HepG2 (cell line): Measurements from ENCODE around the gene C5orf15. TPM values are rescaled to one million over a fixed set of nuclear protein-coding genes. Genes with fewer than 3 reads are reported as not detected.

Source experiments
- AHR ChIP-seq: IDR thresholded peaks from 2 replicates; pipeline ENCODE4 v1.6.1; 2018; ENCODE audit warnings: missing genetic modification reagents, missing compliant biosample characterization
- BRD4 ChIP-seq: sonication (generic); formaldehyde crosslinking; IDR thresholded peaks from 2 replicates; pipeline ENCODE4 v1.4.0; 2020; ENCODE audit warnings: missing genetic modification reagents
- CHD2 ChIP-seq: IDR thresholded peaks from 2 replicates; pipeline ENCODE4 v1.6.1; 2011; ENCODE audit warnings: low read depth, low read length, improper control_type of control experiment
- FOXP1 ChIP-seq, 2 experiments: fragments of 450-650 bp in 1 of 2; IDR thresholded peaks; 2 replicates each; pipeline ENCODE4 v1.6.1; 2017 to 2018; ENCODE audit warnings: antibody characterized with exemption in 1 of 2
- HDAC1 ChIP-seq: sonication (generic); formaldehyde crosslinking; IDR thresholded peaks from 2 replicates; pipeline ENCODE4 v1.5.1; 2020; ENCODE audit warnings: mild to moderate bottlenecking, missing genetic modification reagents
- HDAC2 ChIP-seq: sonication (generic); formaldehyde crosslinking; IDR thresholded peaks from 2 replicates; pipeline ENCODE4 v1.4.0; 2020; ENCODE audit warnings: missing genetic modification reagents
- SOX13 ChIP-seq, 3 experiments: fragments of 450-650 bp in 1 of 3; sonication (generic) in 1 of 3; formaldehyde crosslinking in 1 of 3; IDR thresholded peaks in 2 of 3; conservative IDR thresholded peaks in 1 of 3; 2 replicates each; pipeline versions ENCODE4 v1.5.0 to v1.6.1; 2016 to 2020; ENCODE audit warnings: antibody characterized with exemption in 1 of 3, mild to moderate bottlenecking in 1 of 3, missing compliant biosample characterization in 1 of 3, missing genetic modification reagents in 1 of 3, moderate library complexity in 1 of 3
- TOPORS ChIP-seq: sonication (generic); formaldehyde crosslinking; IDR thresholded peaks from 2 replicates; pipeline ENCODE4 v1.8.0; 2023; ENCODE audit warnings: mild to moderate bottlenecking, missing genetic modification reagents
- U2AF1 ChIP-seq: fragments of 200-400 bp; formaldehyde crosslinking; optimal IDR thresholded peaks from 2 replicates; pipeline ENCODE3; 2017; ENCODE audit warnings: mild to moderate bottlenecking, low read depth, low read length
- ZNF260 ChIP-seq: sonication (generic); formaldehyde crosslinking; IDR thresholded peaks from 2 replicates; pipeline ENCODE4 v1.4.0; 2020; ENCODE audit warnings: missing genetic modification reagents, low read depth, mild to moderate bottlenecking, borderline replicate concordance
- ZNF605 ChIP-seq: sonication (generic); formaldehyde crosslinking; IDR thresholded peaks from 2 replicates; pipeline ENCODE4 v1.8.0; 2022; ENCODE audit warnings: mild to moderate bottlenecking, missing genetic modification reagents
- polyA plus RNA-seq, 8 experiments: library from polyadenylated mRNA; depleted of rRNA in 3 of 8; stranded (reverse) in 7 of 8; unstranded in 1 of 8; fragments of >200 nt; fragmentation: Illumina TruSeq in 4 of 8; extraction: Trizol in 4 of 8; gene quantifications; 2 replicates each; pipeline versions ENCODE4 v1.2.1 to v1.2.3, GENCODE V29; 2011 to 2016; ENCODE audit warnings: low read depth in 4 of 8, missing spikeins in 1 of 8, mixed read lengths in 1 of 8; ENCODE audit not compliant: insufficient read depth in 1 of 8
- total RNA-seq, 5 experiments: library from RNA; depleted of rRNA; stranded (reverse); fragments of >200 nt; fragmentation: Illumina TruSeq; extraction: Trizol; gene quantifications; 2 replicates each; pipeline ENCODE4 v1.2.3, GENCODE V29; 2016; ENCODE audit warnings: low read depth in 1 of 5
- TF ChIP-seq, protein P1 (sequence below): sonication (generic); formaldehyde crosslinking; IDR thresholded peaks from 2 replicates; pipeline ENCODE4 v1.8.0; 2023; ENCODE audit warnings: mild to moderate bottlenecking, missing genetic modification reagents
- TF ChIP-seq, protein P2 (sequence below): sonication (generic); formaldehyde crosslinking; IDR thresholded peaks from 2 replicates; pipeline ENCODE4 v1.4.0; 2020; ENCODE audit warnings: mild to moderate bottlenecking, missing genetic modification reagents
- TF ChIP-seq, protein P3 (sequence below), 2 experiments: sonication (generic) in 1 of 2; formaldehyde crosslinking in 1 of 2; IDR thresholded peaks; 2 replicates each; pipeline versions ENCODE4 v1.4.0 to v1.6.1; 2018 to 2020; ENCODE audit warnings: missing genetic modification reagents in 2 of 2, borderline replicate concordance in 1 of 2, low read depth in 1 of 2, mild to moderate bottlenecking in 1 of 2, missing biosample characterization in 1 of 2
- TF ChIP-seq, protein P4 (sequence below): sonication (generic); formaldehyde crosslinking; IDR thresholded peaks from 2 replicates; pipeline ENCODE4 v1.5.1; 2020; ENCODE audit warnings: mild to moderate bottlenecking, missing genetic modification reagents, borderline replicate concordance
- TF ChIP-seq, protein P5 (sequence below): sonication (generic); formaldehyde crosslinking; IDR thresholded peaks from 2 replicates; pipeline ENCODE4 v1.5.0; 2020; ENCODE audit warnings: missing genetic modification reagents
- TF ChIP-seq, protein P6 (sequence below): sonication (generic); formaldehyde crosslinking; IDR thresholded peaks from 2 replicates; pipeline ENCODE4 v1.8.0; 2022; ENCODE audit warnings: mild to moderate bottlenecking, missing genetic modification reagents; ENCODE audit not compliant: insufficient replicate concordance
- TF ChIP-seq, protein P7 (sequence below): IDR thresholded peaks from 2 replicates; pipeline ENCODE4 v1.6.1; 2016; ENCODE audit warnings: missing biosample characterization, missing genetic modification reagents, low read depth

C5orf15 gene
- total and polyA plus RNA-seq, 2 of the 13 experiments (the other 11 are each of a cell fraction or from before 2014, with no cell fraction given): 58.5 to 82.7 TPM

DNA sequence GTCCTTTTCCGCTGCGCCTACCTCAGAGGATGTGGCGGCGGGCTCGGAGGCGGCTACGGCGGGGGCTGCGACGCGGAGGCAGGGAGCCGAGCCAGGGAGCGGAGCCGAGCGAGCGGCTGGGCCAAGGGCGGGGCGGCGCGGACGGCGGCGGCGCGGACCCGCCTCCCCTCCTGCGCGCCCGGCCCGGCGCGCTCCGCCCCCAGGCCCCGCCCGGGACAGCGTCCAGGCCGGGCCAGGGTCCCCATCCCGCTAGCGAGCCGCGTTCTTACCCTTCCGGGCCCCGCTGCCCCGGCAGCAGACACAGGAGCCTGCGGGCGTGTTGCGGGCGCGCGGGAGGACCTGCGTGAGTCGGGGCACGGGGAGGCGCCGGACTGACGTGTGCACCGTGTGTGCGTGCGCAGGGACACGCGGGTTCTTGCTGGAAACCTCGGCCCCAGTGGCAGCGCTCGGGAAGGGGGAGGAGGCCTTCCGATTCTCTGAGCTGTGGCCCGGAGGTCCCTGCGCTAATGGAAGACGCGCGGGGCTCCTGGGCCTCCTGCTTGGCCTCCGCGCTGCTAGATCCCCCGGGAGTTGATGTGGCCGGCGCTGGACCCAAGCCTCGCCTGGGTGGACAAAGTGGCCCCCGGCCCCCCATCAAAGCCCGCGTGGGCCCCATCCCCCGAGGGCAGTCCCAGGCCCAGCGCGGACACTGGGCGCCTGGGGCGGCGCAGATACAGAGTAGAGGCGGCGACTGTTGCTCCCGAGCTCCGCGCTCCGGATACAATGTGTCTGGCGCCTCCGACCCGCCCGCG is 36.4 kb upstream of the C5orf15 start, which contains the start of gene VDAC1 (continued):
- no peak for TF ChIP-seq U2AF1
- TF ChIP-seq ZNF260 (CRISPR knock-in tag): no peak
- TF ChIP-seq, protein P1, sequence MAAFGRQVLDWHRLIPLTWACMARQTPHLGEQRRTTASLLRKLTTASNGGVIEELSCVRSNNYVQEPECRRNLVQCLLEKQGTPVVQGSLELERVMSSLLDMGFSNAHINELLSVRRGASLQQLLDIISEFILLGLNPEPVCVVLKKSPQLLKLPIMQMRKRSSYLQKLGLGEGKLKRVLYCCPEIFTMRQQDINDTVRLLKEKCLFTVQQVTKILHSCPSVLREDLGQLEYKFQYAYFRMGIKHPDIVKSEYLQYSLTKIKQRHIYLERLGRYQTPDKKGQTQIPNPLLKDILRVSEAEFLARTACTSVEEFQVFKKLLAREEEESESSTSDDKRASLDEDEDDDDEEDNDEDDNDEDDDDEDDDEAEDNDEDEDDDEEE (CRISPR knock-in tag): peak; percentile 51; the same call in 1 of the 2 replicates
- TF ChIP-seq TOPORS: 0 out of 2 replicates have a peak, but pooled peaks have one; percentile 51
- TF ChIP-seq HDAC1 (CRISPR knock-in tag): peak; percentile 91; the same call in 1 of the 2 replicates
- no peak for TF ChIP-seq FOXP1 (IDR thresholded peaks at IDR 0.05)
- 0 out of 2 replicates have a peak, but pooled peaks have one; percentile 13 for TF ChIP-seq FOXP1 (CRISPR knock-in tag; IDR thresholded peaks at IDR 0.05)
- peak; percentile 73 for TF ChIP-seq HDAC2 (CRISPR knock-in tag)
- TF ChIP-seq, protein P2, sequence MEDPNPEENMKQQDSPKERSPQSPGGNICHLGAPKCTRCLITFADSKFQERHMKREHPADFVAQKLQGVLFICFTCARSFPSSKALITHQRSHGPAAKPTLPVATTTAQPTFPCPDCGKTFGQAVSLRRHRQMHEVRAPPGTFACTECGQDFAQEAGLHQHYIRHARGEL (CRISPR knock-in tag): no peak
- peak; percentile 21; the same call in 1 of the 2 replicates for TF ChIP-seq AHR
- TF ChIP-seq, protein P3, sequence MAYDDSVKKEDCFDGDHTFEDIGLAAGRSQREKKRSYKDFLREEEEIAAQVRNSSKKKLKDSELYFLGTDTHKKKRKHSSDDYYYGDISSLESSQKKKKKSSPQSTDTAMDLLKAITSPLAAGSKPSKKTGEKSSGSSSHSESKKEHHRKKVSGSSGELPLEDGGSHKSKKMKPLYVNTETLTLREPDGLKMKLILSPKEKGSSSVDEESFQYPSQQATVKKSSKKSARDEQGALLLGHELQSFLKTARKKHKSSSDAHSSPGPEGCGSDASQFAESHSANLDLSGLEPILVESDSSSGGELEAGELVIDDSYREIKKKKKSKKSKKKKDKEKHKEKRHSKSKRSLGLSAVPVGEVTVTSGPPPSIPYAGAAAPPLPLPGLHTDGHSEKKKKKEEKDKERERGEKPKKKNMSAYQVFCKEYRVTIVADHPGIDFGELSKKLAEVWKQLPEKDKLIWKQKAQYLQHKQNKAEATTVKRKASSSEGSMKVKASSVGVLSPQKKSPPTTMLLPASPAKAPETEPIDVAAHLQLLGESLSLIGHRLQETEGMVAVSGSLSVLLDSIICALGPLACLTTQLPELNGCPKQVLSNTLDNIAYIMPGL (CRISPR knock-in tag; IDR thresholded peaks at IDR 0.05; ENCODE audit: borderline replicate concordance in 1 of 2, low read depth in 1 of 2): peak; percentile 44 to 91; a peak in 3 of 4 replicates
- TF ChIP-seq, protein P4, sequence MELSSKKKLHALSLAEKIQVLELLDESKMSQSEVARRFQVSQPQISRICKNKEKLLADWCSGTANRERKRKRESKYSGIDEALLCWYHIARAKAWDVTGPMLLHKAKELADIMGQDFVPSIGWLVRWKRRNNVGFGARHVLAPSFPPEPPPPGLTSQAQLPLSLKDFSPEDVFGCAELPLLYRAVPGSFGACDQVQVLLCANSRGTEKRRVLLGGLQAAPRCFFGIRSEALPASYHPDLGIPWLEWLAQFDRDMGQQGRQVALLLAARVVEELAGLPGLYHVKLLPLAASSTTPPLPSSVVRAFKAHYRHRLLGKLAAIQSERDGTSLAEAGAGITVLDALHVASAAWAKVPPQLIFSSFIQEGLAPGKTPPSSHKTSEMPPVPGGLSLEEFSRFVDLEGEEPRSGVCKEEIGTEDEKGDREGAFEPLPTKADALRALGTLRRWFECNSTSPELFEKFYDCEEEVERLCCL (CRISPR knock-in tag): peak; percentile 82; the same call in 1 of the 2 replicates
- TF ChIP-seq CHD2: no peak
- no peak for TF ChIP-seq SOX13 (IDR thresholded peaks at IDR 0.05)
- TF ChIP-seq SOX13 (CRISPR knock-in tag; conservative IDR thresholded peaks at IDR 0.05 in 1 of 2, IDR thresholded peaks at IDR 0.05 in 1 of 2): no peak
- TF ChIP-seq ZNF605: peak; percentile 55; the same call in 1 of the 2 replicates
- TF ChIP-seq, protein P5, sequence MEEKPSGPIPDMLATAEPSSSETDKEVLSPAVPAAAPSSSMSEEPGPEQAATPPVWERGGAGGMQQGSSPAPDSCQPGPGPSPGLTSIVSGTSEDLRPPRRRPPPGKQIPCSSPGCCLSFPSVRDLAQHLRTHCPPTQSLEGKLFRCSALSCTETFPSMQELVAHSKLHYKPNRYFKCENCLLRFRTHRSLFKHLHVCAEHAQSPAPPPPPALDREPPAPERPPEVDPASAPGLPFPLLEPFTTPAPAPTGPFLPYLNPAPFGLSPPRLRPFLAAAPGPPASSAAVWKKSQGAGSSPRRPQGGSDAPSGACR (CRISPR knock-in tag): peak; percentile 33; the same call in 1 of the 2 replicates
- TF ChIP-seq BRD4 (CRISPR knock-in tag): peak; percentile 79; the same call in 1 of the 2 replicates
- TF ChIP-seq, protein P6, sequence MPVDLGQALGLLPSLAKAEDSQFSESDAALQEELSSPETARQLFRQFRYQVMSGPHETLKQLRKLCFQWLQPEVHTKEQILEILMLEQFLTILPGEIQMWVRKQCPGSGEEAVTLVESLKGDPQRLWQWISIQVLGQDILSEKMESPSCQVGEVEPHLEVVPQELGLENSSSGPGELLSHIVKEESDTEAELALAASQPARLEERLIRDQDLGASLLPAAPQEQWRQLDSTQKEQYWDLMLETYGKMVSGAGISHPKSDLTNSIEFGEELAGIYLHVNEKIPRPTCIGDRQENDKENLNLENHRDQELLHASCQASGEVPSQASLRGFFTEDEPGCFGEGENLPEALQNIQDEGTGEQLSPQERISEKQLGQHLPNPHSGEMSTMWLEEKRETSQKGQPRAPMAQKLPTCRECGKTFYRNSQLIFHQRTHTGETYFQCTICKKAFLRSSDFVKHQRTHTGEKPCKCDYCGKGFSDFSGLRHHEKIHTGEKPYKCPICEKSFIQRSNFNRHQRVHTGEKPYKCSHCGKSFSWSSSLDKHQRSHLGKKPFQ (CRISPR knock-in tag): peak; percentile 42
- TF ChIP-seq, protein P7, sequence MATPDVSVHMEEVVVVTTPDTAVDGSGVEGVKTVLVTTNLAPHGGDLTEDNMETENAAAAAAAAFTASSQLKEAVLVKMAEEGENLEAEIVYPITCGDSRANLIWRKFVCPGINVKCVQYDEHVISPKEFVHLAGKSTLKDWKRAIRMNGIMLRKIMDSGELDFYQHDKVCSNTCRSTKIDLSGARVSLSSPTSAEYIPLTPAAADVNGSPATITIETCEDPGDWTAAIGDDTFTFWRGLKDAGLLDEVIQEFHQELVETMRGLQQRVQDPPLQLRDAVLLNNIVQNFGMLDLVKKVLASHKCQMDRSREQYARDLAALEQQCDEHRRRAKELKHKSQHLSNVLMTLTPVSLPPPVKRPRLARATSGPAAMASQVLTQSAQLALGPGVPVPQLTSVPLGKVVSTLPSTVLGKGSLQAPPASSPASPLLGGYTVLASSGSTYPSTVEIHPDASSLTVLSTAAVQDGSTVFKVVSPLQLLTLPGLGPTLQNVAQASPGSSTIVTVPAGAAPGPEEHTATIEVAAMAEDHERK (CRISPR knock-in tag): peak; percentile 23; the same call in 1 of the 2 replicates
